Esophagus muscularis mucosa (tissue), 3 donors: ENCODE results near the gene LIG3.

Source experiments
- CTCF ChIP-seq, 3 experiments: fragments of 200-600 bp in 2 of 3; fragments of 450-650 bp in 1 of 3; sonication (generic) in 2 of 3; IDR thresholded peaks; one replicate each; pipeline ENCODE4 v1.5.1; 2017 to 2019; ENCODE audit warnings: antibody characterized with exemption in 3 of 3, mild to moderate bottlenecking in 2 of 3, moderate library complexity in 1 of 3
- POLR2A ChIP-seq: fragments of 450-650 bp; IDR thresholded peaks from one replicate; pipeline ENCODE4 v1.6.1; 2017; ENCODE audit warnings: antibody characterized with exemption, moderate library complexity, mild to moderate bottlenecking, low read depth
- POLR2AphosphoS5 ChIP-seq, 2 donors: sonication (generic); formaldehyde crosslinking; IDR thresholded peaks; one replicate each; pipeline ENCODE4 v1.6.1; 2017; ENCODE audit warnings: antibody characterized with exemption in 2 of 2

DNA sequence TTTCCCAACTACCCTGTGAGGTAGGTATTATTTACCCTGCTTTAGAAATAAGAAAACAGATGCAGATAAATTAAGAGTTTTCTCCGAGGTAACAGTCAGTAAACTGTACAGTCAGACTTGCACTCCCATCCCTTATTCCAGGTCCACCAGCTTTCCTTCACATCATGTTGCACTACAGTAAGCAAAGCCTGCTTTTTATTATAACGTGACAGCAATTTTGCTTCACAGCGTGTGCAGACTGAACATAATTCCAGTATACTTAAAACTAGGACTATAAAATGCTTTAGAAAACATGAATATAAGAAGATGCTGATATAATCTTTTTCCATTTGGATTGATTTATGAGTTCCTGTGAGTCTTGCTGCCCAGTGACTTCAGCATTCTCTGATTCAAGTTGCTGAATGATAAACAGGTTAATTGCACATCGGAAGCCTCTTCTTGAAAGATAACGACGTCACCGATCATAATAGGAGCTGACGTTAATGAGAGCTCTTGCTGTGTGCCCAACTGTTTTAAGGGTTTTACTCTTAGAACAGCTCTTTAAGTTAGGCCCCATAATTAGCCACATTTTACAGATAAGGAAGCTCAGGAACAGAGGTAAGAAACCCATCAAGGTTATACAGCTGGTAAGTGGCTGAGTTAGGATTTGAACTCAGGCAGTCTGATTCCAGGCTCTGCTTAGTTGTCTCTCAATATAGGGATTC is 1.4 kb downstream of the LIG3 start:
- no peak for TF ChIP-seq POLR2AphosphoS5 (IDR thresholded peaks at IDR 0.05)
- no peak for TF ChIP-seq CTCF (IDR thresholded peaks at IDR 0.05)
- TF ChIP-seq POLR2A = no peak
